Non-pigmented ciliary epithelial cell (primary cell): ENCODE data around the gene PTMS.

Experiments used
- DNase-seq: peaks from one replicate; pipeline ENCODE4 v3.0.0-alpha.2; 2010; ENCODE audit warnings: low read depth

The PTMS gene

GRCh38 chr12:6771509-6772330, 5.6 kb downstream of the PTMS start:
- DNase-seq = no peak

DNA sequence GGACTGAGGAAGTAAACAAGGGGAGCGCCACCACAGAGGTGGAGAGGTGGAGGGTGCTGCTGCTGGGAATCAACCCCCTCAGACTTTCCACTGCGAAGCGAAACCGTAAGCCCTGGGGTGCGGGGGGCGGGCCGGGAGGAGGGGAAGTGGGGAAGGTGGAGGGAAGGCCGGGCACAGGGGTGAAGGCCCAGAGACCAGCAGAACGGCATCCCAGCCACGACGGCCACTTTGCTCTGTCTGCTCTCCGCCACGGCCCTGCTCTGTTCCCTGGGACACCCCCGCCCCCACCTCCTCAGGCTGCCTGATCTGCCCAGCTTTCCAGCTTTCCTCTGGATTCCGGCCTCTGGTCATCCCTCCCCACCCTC, 6.2 kb downstream of the PTMS start, which contains the start of gene LAG3:
LAG3 (plus strand) TSS at position 190 of the 365 bp plus-strand sequence. CDS start 333 bp downstream, outside the sequence.
- no peak for DNase-seq

DNA sequence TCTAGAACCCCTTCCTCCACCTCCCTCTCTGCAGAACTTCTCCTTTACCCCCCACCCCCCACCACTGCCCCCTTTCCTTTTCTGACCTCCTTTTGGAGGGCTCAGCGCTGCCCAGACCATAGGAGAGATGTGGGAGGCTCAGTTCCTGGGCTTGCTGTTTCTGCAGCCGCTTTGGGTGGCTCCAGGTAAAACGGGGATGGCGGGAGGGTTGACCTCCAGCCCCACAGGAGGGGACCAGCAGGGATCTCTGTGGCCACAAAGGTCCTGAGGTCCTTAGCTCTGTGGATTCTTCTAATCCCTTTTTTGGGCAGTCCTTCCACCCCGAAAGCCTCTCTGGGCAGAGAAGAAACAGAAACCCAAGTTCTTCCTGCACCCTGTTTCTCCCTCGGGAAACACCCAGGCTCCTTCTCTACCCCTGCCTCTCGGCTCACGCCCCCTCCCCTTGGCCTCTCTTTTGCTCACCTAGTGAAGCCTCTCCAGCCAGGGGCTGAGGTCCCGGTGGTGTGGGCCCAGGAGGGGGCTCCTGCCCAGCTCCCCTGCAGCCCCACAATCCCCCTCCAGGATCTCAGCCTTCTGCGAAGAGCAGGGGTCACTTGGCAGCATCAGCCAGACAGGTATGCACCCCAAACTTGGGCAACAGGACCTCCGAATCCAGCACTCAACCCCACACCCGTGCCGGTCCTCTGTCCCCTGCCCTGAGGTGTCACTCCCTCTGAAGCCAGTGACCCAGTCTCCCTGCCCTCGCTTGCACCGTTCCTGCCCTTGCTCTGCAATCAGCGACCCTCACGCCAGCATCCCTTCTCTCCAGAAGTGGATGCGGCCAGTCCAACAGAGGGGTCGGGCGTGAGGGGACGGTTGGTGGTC, 6.8 kb downstream of the PTMS start:
- DNase-seq = no peak

DNA sequence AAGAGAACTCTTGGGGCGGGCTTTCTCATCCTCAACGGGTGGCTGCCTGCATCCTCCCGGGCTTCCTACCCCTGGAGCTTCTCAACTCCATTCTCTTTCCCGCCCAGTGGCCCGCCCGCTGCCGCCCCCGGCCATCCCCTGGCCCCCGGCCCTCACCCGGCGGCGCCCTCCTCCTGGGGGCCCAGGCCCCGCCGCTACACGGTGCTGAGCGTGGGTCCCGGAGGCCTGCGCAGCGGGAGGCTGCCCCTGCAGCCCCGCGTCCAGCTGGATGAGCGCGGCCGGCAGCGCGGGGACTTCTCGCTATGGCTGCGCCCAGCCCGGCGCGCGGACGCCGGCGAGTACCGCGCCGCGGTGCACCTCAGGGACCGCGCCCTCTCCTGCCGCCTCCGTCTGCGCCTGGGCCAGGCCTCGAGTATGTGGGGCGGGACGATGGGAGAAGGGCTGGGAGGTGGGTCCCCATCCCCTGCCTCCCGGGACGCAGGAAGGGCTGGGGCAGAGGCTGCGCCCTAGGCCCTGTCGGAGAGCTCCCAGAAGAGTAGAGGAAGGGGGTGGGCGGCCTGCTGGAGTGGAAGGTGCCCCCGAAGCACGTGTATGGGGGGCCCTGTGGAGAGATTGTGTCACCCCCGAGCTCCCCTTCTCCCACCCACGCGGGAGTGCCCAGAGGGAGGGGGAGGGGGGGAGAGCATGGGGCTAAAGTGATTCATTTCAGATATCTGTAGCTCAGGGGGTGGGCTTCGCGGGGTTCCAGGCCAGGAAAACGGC, 7.6 kb downstream of the PTMS start:
- DNase-seq = no peak

GRCh38 chr12:6774499-6775062, 8.4 kb downstream of the PTMS start:
- no peak for DNase-seq

DNA sequence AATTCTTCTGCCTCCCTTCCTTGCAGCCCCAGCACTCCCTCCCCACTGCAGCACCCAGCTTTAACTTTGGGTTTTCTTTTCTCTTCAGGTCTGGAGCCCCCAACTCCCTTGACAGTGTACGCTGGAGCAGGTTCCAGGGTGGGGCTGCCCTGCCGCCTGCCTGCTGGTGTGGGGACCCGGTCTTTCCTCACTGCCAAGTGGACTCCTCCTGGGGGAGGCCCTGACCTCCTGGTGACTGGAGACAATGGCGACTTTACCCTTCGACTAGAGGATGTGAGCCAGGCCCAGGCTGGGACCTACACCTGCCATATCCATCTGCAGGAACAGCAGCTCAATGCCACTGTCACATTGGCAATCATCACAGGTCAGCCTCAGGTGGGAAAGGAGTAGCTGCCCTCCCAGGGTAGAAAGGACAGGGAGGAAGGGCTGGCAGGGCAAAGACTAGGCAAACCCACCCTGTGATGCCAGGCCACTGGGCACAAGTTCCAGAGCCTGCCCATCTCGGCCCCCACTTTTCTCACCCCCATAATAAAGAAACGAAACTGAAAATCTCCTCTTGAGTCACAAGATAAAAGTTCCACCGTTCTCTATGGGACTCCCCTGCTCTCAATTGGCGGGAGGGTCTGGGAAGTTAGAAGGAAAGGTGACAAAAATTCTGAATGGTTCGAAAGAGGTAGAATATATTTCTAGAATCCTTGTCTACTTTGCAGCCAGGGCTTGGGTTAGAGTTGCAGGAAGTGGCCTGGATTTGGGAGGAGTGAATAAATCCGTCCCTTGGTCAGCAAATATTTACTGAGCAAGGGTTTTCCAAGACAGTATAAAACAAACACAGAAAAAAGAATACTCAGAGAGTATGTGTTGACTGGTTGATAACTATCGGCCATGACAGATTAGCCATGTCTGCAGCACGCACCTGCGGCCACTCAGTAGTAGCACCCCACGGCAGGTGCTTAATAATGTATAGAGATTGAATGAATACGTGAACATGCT, 9.3 kb downstream of the PTMS start:
- no peak for DNase-seq

- DNase-seq = no peak
Observed at GRCh38 chr12:6777386-6777785, 11.2 kb downstream of the PTMS start.

DNA sequence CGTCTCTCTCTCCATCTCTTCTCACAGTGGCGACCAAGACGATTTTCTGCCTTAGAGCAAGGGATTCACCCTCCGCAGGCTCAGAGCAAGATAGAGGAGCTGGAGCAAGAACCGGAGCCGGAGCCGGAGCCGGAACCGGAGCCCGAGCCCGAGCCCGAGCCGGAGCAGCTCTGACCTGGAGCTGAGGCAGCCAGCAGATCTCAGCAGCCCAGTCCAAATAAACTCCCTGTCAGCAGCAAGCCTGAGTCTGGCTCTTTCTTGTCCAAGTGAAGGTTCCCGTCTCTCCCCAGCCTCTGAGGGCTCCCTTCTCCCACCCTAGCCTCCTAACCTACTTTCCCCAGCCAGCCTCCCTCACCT, 12.0 kb downstream of the PTMS start:
- DNase-seq = no peak

DNA sequence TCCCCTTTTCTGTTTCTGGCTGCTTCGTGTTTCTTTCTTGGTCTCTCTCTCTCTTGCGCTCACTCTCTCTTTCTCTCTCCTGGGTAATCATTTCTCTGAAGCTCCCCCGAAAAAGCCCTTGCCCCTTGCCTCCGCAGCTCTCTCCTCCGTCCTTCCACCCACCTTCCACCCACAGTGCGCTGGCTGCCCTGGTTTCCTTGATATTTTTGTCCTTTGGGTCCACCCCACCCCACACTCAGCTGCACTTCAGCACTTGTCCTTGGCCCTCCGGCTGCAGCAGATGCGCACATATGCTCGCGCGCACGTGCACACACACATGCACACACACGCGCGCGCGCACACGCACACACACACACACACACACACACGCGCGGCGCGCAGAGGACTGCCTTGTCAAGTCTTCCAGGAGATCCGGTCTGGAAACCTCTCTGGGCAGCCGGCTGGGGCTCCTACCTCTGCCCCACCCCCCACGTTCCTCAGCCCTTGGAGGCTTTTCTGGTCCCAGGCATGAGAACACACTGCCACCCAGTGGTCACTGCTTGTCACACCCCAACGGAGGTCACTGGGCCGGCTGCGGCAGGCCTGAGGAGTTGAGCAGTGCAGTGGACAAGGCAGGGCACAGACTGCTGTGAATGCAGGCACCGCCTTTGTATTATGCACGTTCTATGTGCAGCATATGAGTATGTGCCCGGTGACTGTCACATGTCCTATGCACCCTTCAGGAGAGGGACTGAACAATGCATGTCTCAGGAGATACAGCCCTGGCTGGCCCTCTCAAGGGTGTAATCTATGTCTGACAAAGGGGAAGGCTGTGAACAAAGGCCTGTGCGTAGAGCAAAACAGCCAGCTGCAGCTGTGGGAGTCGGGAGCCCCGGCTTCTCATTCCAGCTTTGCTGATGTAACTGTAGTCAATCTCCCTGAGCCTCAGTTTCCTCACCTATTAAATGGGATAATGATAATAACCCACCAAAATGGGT, 12.7 kb downstream of the PTMS start:
- peak; percentile 52 for DNase-seq

DNA sequence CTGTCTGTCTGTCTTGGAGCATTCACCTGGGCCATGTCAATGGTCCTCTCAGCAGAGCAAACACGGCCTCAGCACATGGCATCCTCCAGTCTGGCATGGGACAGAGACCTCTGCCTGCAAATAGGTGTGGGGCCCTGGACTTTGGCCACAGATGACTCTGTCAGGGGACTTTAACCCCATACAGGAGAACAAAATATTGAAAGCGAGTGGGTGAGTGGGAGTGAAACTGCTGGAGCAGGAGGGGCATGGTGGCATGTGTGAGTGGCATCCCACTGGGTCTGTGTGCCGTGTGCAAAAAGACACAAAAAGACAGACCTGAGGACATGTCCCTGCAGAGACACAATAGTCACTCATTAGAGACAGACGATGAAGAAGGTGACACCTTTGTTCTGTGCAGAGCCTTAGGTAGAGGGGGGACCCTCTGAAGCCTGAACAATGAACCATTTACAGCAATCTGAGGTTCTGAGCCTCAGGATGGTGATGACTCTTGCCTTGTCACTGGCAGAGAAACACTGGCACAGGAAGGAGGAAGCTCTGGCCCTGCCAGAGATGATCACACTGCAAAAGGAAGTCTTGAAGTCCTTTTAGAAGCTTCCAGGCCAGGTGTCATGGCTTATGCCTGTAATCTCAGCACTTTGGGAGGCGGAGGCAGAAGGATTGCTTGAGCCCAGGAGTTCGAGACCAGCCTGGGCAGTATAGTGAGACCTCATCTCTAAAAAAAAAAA, 13.7 kb downstream of the PTMS start:
- no peak for DNase-seq

DNA sequence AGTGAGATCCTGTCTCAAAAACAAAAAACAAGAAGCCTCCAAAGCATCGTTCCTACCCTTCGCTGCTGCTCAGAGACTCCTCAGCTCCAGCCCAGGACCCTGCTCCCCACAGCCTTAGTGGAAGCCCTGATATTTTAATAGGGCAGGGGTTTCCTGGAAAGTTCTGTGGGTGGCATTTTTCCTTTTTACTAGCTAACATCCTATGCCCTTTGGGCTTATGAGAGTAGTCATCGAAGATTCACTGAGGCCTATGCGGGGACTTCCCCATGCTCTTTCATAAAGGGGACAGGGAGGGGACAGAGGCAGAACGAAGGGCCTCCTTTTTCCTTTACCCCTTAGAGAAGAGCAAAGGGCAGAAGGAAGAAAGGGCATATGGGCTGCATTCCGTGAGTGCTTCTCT, 14.4 kb downstream of the PTMS start:
- DNase-seq = no peak

GRCh38 chr12:6782119-6782518, 16.0 kb downstream of the PTMS start:
- no peak for DNase-seq

DNA sequence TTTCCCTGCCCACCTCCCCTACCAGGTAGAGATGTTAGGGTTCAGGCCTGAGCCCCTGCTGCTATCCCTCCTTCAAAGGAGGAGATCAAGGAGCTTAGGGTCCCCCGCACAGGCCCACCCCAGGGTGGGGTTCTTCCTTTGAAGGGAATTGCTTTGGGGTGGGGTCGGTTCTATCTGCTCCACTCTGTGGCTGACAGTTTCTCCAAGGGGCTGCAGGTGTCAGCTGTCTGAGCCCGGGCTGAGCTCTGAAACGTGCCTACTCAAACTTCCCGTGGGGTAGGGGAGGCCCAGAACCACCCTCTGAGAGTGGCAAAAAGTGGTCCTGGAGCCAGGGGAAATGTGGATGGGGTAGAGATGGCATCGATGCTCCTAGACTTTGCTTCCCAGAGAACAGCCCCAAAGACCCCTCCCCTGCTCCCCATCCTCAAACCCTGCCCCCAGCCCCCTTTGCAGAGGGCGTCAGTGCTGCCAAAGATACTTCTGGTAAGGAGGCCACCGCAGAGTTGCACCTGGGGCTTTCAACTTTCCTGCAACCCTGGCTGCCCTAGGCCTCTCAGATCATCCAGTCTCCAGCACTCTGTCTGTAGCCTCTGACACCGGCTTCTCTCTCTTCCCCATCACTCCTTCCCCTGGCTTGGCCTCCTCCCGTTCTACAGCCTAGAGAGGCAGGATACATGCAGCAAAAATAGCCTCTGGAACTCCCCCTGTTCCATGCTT, 16.8 kb downstream of the PTMS start:
- no peak for DNase-seq

GRCh38 chr12:6783828-6784227, 17.7 kb downstream of the PTMS start:
- DNase-seq = no peak

- no peak for DNase-seq
Observed at GRCh38 chr12:6784296-6784695, 18.1 kb downstream of the PTMS start.

- DNase-seq = no peak
Observed at GRCh38 chr12:6784761-6785160, 18.6 kb downstream of the PTMS start.

- no peak for DNase-seq
Observed at GRCh38 chr12:6786416-6787094, 20.4 kb downstream of the PTMS start.

DNA sequence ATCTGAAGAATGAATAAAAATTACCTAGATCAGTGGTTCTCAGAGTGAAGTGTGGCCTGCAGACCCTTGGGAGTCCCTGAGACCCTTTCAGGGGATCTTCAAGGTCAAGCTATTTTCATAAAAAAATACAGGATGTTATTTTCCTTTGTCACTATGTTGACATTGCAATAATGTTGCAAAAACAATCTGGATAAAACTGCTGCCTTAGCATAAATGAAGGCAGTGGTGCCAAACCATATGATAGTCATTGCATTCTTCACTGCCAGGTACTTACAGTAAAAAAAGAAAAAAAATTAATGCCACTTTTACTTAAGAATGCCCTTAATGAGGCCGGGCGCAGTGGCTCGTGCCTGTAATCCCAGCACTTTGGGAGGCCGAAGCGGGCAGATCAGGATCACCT, 21.1 kb downstream of the PTMS start:
- DNase-seq = no peak
